ENCODE measurements around the gene PAPPA2.
"Not testable (repeated sequence)": the region's sequence is repeated elsewhere in the genome, so short reads cannot be mapped to it uniquely, and the experiment has no call there.

The PAPPA2 gene

DNA sequence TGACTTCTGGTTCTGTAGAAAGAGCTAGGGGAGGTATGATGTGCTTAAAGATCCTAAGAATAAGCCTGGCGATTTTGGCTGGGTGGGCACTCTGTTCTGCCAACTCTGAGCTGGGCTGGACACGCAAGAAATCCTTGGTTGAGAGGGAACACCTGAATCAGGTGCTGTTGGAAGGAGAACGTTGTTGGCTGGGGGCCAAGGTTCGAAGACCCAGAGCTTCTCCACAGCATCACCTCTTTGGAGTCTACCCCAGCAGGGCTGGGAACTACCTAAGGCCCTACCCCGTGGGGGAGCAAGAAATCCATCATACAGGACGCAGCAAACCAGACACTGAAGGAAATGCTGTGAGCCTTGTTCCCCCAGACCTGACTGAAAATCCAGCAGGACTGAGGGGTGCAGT, 93.3 kb downstream of the PAPPA2 start:
- DNase-seq, result no peak

DNA sequence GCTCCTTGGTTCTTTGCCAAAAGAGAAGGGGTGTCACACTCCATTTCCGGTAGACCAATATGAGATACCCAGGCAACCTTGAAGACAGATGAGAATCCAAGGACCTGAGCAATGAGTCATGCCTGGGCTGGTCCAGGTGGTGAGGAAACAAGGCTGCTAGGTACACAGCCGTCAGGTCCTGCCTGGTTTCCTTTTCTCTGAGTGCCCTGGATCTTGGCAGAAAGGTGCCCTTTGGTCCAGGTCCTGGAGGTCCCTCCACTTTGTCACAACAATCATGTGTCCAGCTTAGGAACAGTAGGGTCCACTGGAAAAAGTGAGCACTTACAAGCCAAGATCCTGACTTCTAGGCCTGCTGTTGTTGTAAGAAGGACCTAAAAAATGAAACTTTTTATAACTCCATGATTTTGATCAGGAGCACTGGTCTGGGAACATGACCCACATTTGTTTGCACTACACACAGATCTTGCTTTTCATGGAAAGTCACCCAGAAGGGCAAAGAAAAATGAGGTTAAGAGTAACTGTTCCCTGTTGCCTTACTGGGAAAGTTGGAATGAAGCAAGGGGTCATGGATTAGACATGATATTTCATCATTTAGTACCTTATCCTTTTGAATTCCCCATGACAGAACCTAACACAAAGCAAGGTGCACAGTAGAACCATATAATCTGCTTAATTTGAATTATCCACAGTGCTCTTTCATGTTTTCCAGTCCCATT, 94.7 kb downstream of the PAPPA2 start:
- no peak for DNase-seq

DNA sequence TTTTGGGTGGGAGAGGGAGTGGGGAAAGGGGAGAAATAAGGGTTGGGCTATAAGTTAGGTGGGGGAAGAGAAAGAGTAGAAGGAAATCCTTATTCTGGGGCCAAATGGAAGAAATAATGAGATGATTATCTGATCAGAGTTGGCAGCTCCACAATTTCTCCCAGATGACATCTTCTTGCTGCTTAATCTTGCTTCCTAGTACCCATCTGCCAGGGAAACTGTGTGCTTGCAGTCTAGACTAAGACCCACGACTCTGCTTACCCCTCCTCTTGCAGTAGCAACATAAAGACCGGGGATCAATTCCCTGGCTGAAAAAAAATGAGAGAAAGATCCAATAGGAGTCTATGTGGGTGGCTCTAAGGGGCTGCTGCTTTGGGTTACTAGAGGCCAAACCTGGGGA, 95.6 kb downstream of the PAPPA2 start:
- DNase-seq, result no peak

DNA sequence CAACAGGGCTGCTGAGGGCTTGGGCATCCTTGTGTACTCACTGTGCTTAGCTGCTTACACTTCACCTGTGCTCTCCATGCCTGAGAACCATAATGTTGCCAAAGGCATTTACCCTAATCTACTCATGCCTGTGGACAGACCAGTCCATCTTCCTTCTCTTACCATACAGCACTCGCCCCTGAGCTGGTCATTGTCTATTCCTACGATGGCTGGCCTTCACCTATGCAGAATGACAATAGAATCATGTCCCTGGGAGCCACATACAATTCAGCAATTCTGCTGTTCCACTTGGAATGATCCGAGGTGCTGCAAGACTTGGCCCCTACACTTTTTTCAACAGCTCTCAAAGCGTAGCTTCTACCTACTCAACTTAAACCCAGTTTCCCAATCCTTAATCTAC, 96.5 kb downstream of the PAPPA2 start:
- DNase-seq, result no peak

DNA sequence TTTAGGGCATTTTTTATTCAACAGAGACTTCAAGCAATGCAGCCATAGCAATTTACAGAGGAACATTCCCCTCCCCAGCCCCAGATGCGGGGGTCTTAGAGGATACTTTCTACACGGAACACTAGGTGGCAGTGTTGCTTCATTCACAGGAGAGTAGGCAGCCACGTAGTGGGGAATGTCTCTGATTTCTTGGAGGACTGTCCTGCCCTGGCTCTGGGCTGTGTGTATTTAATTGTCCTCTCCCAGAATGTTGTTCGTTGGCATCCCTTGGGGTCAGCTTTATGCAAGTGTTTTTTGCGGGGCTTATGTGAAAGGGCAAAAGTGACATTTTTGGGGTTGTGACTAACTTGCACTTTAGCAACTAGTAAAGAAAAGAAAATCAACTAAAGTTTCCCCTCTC, 96.9 kb downstream of the PAPPA2 start:
- no peak for DNase-seq

DNA sequence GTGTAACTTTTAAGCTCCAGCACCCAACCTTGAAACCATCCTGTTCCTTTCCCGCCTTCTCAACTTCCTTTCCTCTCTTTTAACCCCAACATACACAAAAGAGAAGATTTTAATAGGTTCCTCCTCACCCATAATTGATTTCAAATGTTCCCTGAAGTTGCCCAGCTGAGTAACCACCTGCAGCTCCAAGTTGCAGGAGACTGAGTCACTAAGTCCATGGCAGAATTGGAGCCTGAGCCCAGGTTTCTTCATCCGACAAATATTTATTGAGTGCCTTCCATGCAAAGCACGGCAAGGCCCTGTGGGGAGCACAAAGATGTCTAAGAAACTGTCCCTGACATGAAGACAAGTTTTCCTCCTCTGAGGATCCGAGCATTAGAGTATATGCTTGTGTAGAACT, 97.7 kb downstream of the PAPPA2 start:
- no peak for DNase-seq

DNA sequence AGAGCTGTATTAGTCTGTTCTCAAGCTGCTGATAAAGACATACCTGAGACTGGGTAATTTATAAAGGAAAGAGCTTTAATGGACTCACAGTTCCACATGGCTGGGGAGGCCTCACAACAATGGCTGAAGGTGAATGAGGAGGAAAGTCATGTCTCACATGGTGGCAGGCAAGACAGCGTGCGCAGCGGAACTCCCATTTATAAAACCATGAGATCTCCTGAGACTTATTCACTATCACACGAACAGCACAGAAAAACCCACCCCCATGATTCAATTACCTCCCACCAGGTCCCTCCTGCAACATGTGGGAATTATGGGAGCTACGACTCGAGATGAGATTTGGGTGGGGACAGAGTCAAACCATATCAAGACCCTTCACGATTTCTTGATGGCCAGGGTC, 98.8 kb downstream of the PAPPA2 start:
- DNase-seq, result not testable (repeated sequence)

DNA sequence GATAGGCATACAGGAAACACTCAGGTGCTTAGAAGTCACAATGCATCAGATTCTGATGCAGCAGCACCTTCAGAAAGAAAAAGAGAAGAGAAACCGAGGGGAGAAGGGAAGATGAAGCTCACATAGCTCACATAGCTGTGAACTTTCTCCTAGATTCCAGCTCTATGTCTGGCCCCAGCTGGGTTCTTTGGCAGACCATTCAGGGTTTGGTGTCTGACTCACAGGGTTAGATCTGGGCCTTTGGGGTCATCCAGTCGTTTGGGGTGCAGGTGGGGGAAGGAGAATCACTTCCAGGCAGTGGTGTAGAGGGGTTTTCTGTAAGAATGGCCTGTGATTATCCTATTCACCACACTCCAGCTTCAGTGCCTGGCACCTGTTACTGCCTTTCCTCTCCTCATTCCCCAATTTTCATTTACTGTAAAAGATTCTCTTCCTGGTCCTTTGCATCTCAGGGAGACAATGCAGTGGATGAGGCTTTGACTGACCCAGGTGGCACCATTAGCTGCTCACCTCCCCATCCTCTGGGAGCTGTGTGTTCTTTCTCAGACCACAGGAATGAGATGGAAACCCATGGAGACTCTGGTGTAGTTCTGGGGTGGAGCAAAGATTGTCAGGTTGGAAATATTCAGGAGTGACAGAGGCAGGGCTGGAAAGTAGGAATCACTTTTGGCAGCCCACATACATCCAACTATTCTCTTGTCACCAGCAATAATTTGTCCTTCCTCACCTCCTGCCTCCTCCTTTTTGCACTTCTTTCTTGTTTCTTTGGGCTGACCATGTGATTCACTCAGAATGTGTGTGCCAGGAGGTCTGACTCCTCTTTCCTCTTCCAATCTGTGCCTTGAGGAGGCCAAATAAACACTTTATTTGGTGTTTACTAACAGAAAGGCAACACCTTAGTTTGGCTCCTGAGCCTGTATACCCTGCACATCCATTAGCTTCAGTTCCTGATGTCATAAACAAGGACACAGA, 103.3 kb downstream of the PAPPA2 start:
- no peak for DNase-seq

DNA sequence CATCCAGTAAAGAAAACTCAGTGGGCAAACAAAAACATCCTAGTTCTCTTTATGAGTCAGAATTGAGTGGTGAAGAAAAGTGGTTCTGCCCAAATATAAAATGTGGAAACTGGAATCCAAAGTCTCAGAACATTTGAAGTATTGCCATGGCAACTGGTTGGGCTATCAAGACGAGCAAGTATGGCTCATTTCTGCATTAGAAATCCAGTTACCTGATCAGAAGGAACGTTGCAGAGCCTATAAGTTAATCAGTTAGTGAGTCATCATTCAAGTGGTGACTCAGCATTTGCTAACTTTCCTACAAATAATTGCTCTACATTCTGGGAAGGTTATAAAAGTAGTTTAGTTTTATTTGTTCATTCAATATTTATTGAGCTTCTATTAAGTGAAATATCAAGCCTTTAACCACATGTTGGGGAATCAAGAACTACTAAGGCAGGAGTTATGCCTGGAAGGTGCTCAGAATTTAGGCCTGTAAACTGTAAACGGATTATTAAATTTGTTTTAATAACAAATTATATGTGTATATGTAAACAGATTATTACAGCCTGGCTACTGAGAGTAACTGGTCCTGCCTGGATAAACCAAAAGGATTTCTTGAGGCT, 104.3 kb downstream of the PAPPA2 start:
- DNase-seq, result no peak

DNA sequence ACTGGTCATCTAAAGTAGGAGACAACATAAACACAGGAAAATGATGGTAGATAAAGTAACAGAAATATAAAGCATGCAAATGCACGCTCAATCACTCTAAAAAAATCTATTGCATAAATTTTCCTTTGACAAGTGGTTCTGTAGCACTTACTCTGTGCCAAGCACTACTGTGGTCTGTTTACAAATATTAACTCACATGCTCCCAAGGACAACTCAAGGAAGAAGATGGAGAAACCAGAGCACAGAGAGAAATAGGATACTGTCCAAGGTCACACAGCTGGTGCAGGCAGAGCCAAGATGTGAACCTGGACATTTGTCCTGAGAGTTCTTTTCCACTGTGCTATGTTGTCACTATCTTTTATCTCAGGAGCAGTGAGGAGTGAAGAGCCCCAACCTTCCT, 105.2 kb downstream of the PAPPA2 start:
- DNase-seq, result no peak

DNA sequence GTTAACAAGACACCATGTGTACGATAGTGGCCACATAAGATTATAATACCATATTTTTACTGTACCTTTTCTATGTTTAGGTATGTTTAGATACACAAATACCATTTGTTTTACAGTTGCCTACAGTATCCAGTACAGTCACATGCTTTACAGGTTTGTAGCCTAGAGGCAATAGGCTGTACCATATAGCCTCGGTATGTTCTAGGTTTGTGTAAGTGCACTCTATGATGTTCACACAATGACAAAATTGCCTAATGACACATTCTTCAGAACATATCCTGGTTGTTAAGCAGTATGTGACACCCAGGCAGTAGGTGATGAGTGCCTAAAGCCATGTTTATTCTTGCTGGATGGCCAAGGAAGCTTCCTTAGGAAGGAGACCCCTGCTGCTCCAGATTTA, 111.8 kb downstream of the PAPPA2 start:
- DNase-seq, result no peak

DNA sequence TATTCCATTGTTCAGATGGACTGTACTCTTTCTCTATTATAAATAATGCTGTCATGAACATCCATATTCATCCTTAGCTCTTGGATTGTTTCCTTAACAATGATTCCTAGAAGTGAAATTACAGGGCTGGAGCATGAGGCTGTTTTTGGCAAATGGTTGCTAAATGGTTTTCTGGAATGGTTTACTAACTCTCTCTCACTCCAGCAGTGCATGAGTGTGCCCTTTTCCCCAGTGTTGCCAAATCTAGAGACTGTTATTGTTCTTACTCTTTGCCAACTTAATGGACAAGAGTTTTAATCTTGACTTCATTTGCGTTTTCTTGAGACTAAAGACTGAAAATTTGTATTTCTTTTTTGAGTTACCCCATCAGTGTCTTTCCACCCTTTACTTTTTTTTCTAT, 113.0 kb downstream of the PAPPA2 start:
- no peak for DNase-seq

DNA sequence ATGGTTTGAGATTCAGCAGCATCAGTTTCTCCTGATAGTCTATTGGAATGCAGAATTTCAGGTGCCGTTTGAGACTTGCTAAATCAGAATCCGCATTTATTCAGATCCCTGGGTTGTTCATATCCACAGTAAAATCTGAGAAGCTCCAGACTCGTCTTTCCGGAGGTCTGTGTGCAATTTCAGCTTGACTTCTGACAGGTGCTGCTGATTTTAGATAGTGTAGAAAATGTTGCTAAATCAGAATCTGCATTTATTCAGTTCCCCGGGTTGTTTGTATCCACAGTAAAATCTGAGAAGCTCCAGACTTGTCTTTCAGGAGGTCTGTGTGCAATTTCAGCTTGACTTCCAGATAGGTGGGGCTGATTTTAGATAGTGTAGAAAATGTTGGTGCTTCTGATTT, 113.7 kb downstream of the PAPPA2 start:
- DNase-seq, result no peak

DNA sequence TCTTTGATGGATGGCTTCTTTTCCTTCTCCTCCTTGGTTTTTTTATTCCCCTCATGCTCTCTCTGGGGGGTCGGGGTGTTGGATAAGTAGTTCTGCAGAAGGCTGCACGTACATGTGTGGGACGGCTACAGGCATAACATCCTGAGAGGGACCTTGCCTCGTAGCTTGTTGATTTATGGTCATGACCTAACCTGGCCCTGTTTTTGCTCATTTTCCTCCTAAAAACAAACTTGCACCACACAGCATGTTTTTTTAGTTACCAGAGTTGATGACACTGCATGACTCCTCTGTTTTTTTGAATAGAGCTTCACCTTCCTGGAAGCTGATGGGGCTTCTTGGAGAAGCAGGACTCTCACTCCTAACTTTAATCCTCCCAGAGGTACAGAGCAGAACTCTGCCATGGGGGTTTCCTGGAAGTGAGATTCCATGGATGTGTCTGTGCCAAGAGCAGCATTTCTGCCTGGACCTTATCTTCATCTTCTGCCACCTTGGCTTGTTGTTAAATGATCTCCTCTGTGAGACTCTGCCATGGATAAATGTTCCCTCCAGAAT, 114.7 kb downstream of the PAPPA2 start:
- no peak for DNase-seq

DNA sequence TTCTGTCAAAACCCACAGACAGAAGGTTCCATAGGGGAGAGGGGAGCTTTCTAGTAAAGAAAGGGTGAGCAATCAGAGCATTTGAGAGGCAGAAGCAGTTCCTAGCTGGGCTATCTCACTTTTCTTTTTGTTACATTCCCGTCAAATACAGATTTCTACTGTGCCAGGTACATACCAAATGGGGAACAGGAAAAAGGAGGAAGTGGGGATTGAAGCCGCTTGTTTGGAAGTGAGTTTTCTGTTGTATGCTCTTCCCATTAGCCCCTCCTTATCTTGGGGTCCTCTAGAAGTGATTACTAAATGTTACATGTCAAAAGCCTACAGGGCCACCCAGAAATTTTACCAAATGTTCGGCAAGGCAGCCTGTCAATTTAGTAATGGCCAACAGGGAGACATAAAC, 116.1 kb downstream of the PAPPA2 start:
- no peak for DNase-seq

DNA sequence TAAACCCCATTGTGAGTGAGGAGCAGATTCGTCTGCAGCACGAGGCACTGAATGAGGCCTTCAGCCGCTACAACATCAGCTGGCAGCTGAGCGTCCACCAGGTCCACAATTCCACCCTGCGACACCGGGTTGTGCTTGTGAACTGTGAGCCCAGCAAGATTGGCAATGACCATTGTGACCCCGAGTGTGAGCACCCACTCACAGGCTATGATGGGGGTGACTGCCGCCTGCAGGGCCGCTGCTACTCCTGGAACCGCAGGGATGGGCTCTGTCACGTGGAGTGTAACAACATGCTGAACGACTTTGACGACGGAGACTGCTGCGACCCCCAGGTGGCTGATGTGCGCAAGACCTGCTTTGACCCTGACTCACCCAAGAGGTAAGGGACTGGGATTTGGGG, 132.2 kb downstream of the PAPPA2 start:
- no peak for DNase-seq

DNA sequence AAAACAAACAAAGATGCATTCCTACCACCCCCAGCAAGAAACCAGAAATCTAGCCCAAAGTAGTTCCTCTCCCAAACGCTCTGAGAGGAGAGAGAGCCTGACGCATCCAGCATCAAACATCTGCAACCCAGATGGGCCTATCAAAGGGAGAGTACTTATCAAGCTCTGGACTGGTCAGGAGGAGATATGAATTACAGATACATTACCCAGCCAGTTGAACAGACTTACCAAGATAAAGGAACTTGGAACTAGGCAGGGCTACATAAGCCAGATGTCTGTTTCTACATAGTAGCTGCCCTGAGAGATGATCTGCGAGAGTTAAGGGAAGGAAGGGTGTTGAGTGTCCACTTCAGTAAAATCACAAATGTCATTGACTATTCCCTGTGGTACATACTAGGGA, 138.4 kb downstream of the PAPPA2 start:
- DNase-seq, result no peak

DNA sequence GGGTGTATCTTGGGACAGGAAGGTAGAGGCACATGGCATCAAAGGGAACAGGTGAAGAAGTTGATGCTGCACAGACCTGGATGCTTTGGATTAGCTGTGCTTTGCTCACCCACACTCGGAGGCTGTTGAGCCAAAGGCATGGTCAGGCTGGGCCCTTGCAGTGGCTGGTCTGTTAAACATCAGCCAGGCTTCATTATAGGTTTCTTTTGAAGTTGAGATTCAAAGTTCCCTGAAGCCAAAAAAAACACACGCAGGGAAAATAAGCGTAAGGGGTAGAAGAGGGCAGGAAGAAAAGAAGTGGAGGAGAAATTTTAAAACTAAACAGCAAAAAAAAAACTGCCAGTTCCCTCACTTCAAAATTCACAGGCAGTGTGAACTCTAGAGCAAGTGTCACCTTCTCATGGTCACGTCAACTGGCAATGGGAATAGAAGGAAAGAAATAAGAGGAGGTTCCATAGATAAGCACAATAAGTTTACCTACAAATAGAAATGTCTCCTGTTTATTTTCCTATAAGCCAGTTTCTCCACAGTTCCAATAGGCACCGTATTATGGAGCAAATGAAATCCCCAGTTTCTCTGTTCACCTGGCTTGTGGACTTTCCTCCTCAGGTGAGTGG, 139.5 kb downstream of the PAPPA2 start:
- DNase-seq, result no peak

DNA sequence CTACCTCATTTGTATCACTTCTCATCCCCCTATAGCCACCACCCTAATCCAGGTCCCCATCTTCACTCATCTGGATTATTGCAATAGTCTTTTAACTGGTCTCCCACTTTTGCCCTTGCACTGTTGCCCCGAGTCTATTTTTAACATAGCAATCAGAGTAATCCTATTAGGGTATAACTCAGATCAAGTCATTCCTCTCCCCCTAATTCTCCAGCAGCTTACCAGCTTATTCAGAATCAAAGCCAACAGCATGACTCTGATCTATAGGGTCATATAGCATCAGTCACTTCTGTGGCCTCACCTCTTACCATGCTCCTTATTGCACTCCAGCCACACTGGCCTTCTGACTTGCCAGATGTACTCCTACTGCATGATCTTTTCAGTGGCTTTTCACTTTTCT, 140.7 kb downstream of the PAPPA2 start:
- no peak for DNase-seq

DNA sequence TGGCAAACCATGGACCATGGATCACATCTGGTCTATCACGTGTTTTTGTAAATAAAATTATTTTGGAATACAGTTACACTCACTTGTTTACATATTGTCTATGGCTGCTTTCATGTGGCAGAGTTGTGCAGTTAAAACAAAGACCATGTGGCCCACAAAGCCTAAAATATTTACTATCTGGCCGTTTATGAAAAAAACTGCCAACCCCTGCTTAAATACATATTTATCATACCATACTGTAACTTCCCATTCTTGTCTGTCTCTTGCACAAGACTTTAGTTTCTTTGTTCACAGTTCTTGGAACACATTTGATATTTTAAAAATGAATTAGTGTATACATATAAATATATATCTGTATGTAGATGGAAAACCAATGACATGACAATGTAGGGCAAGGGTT, 141.5 kb downstream of the PAPPA2 start:
- no peak for DNase-seq

DNA sequence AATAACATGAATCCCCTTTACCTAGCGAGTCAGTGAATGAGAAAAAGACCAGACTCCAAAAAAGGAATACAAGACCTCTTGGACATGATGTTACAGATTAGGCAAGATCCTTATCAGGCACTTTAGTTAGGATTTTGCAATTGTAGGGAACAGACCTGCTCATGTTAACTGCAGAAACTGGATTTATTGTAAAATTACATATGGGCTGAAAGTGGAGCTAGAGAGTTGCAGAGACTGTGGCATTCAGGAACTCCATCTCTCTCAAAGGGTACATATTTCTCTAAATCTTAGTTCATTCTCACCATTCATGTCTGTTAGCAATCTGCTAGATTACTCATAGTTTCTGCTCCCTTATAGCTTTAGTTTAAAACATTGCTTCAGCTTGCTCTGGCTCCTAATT, 142.2 kb downstream of the PAPPA2 start:
- DNase-seq, result no peak

DNA sequence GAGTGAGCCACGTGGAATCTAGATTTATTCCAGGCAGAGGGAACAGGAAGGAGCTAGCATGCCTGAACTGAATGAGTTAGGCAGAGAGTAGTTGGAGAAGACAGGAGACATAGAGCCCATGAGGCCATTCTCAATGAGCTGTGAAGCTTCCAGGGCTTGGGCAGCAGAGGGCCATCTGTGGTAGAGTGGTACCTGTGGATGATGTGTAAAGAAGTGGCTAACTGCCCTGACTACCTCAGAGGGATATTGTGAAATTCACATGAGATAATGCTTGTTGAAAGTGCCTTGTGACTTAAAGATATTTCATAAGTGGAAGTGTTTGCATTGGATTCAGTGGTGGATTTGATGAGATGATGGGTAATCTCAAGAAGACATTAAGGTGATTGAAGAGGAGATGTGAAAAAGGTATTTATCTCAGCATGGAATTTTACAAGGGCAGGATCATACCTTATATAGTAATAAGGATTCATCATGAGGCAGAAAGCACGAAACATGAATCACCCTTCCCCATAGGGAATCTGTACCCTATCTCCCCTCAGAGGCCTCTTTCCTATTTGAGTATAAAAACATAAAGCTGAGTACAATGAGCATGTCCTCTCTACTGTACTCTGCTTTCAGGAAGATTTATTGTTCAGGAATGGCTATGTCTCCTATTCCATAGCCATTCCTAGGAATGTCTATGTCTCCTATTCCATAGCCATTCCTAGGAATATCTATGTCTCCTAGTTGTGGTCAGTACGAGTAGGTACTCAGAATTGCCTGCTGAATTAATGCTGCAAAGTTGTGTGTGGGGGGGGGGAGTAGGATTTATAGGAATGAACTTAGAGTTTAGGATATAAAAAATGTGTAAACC, 146.8 kb downstream of the PAPPA2 start:
- no peak for DNase-seq

Data from activated naive CD4-positive, alpha-beta T cell treated with anti-CD3 and anti-CD28 coated beads, Interleukin-2, amount 50 U/mL, for 16 hours (primary cell).